Smooth muscle cell of the brain vasculature (primary cell): ENCODE data around the gene RAP1A.
A peak's percentile ranks its signal among the peaks of the same experiment; 100 is the strongest.
"Not testable (repeated sequence)": the region's sequence is repeated elsewhere in the genome, so short reads cannot be mapped to it uniquely, and the experiment has no call there.

Experiments
- DNase-seq: peaks from one replicate; pipeline ENCODE4 v3.0.0-alpha.2; 2012; ENCODE audit warnings: low read depth, low spot score

Gene RAP1A

DNA sequence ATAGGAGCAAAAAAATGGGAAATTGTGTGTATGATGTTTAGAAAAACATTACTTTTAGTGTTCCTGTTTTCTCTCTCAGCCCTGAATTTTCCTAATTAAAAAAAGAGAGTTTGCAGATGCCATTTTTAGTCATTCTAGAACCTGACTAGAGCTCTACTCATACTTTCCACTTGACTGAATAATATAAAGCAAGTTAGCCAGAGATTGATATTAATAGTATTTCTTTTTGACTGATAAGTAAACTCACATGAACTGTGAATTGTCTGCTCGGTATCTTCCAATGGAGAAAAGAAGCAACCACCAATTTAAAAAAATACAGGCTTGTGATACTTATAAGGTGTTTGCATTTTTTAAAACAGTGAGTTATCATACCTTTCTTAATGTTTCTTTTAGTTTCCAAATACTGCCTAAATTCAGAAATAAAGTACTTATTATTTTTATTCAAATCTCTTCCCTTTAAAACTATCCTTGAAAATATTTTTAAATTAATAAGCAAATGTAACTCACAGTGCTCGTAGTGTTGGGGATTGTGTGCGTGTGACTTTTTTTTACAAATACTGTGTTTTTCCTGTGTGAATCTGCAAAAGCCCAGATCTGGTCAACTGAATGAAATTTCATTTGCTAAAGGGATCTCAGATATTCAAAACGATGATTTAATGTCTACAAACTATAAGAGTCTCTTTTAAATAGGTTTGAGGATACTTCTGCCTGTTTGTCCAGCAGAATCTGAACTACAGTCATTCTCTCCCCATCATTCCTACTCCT lies 9.8 kb downstream of the RAP1A start:
- DNase-seq = no peak

DNA sequence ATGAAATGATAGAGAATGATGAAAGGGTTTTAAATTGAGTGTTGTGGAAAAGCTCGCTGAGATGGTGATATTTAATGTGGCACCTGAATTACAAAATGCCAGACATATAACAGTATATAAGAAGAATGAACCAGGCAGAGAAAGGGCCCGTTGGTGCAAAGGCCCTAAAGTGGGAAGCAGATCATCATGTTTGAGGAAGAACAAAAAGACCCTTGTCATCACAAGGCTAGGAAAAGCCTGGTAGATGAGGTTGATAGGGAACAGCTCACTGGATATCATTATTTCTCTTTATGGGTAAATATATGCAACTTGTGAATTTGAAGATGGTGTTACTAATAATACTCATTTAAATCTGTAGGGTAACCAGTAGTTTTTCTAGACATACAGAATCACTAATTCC lies 11.0 kb downstream of the RAP1A start:
- DNase-seq = no peak

DNA sequence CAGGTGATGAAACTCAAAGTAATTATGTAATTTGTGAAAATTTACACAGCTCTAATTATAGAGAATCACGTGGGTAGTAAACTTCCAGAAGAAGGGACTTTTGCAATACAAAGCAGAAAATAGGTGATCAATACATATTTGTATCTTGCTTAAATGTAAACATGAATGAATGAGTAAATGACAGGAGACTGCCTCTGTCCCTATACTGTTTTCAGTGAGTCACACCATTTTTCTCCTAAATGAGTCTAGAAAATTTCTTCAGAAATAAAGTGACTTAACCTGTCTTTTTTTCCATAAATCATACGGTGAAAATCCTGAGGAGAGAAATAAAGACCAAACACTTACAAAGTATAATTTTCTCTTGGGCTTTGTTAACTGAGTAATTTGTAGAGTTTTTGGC lies 11.9 kb downstream of the RAP1A start:
- DNase-seq = no peak

DNA sequence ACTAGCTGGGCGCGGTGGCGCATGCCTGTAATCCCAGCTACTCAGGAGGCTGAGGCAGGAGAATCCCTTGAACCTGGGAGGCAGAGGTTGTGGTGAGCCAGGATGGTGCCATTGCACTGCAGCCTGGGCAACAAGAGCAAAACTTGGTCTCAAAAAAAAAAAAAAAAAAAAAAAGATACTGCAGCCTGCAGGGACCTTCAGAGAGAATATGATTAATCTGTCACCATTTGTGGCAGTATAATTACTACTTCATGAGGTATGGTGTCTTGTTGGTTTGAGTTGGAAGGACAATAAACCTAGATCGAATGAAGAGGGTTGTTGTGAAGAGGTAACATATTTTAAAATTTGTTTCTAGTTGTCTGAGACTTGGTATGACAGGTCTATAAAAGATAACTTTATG lies 13.2 kb downstream of the RAP1A start:
- not testable (repeated sequence) for DNase-seq

DNA sequence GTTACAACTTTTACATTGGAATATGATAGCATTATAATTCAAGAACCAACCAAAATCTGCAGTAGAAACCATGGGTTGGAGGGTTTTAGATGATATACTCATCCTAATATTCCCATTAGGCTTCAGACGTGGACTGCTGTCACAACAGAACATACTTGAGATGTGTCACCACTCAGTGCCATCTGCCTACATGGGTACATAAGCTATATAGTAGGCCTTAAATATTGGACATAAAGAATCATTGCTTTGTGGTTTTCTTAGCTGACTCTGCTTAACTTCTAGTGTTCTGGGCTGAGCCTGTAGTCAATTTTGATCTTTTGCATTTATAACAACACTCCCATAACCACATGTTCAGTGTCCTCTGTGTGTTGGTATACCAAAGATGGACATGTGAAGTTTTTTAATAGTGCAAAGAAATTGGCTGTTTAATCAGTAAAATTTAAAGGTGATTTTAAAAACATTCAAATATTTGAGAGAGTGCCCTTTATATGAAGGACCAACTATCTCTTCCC lies 14.2 kb downstream of the RAP1A start:
- DNase-seq = no peak

DNA sequence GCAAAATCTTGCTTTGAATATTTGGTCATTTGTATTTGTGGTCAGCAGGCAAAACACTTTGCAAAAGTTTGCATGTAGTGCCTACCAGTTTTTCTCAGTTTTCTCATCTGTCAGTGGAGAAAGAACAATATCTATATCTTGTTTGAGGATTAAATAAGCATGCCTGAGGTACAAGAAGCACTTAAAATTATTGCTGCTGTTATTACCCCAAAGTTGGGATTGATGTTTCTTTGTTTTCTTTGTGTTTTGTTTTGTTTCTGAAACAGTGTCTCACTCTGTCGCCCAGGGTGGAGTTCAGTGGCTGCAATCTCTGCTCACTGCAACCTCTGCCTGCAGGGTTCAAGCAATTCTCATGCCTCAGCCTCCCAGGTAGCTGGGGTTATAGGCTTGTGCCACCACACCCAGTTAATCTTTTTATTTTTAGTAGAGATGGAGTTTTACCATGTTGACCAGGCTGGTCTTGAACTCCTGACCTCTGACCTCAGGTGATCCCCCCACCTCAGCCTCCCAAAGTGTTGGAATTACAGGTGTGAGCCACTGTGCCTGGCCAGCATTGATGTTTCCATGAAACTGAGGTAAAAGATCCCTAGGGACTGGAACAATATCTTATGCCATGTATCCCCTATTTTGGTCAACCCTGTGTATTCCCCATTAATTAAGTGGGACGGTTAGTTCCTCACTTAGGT lies 15.9 kb downstream of the RAP1A start:
- no peak for DNase-seq

DNA sequence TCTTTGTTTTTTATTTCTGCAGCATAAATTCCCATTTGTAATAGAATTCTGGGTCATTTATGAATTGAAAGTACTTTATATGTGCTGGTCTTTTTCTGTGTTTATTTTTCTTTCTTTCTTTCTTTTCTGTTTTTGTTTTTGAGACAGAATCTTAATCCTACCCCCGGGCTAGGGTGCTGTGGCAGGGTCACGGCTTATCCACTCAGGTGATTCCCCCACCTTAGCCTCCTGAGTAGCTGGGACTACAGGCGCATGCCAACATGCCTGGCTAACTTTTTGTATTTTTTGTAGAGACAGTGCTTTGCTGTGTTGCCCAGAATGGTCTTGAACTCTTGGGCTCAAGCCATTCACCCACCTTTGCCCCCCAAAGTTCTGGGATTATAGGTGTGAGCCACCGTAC lies 18.7 kb downstream of the RAP1A start:
- no peak for DNase-seq

DNA sequence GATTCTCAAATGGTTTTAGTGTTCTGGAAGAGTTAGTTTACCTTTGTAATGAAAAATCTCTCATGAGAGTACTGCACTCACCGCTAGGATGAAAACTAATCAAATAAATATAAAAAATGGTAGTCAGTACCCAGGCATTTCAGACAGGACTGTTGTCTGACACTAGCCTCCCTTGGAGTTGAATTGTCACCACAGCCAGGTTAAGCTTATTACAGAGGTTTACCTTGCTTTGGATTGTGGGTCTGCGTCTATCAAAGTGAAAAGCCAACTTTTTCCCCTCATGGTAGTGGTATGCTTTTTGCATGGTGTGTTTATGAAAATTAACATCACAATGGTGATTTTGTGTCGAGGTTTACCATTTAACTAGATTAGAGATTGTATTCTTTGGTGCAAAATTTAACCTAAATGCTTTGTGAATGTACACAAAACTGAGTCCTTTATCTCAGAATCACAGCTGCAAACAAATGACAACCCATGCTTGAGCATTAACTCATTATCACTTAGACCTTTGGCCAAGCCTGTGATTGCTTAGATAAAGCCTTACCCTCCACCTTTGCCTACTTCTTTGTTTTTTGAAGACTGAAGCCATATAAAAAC lies 20.1 kb downstream of the RAP1A start:
- no peak for DNase-seq

DNA sequence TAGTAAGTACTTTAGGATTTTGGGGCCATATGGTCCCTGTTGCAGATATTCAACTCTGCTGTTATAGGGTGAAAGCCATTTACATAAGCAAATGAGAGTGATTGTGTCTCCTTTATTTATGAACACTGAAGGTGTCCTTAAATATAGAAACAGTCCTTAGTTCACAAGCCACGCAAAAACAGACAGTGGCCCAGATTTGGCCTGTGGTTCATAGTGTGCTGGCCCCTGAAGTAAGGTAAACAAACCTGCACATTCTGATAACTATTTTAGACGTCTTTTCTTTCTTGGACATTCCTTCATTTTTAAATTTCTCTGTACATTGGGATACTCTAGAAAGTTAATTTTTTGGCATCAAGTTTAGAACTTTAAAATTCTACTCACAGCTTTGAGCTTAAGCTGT lies 23.5 kb downstream of the RAP1A start:
- no peak for DNase-seq

DNA sequence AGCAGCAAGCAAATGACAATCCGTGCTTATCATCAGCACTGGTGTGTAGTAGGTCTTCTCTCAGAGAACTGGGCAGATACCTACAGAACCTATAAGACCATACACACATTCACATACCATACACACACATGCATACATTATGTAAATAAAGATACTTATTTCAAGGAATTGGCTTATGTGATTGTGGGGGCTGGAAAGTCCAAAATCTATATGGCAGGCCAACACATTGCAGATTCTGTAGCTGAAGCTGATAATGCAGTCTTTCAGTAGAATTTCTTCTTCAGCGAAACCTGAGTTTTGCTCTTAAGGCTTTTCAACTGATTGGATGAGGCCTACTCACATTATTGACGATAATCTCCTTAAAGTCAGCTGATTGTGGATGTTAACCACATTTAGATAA lies 24.1 kb downstream of the RAP1A start:
- no peak for DNase-seq

DNA sequence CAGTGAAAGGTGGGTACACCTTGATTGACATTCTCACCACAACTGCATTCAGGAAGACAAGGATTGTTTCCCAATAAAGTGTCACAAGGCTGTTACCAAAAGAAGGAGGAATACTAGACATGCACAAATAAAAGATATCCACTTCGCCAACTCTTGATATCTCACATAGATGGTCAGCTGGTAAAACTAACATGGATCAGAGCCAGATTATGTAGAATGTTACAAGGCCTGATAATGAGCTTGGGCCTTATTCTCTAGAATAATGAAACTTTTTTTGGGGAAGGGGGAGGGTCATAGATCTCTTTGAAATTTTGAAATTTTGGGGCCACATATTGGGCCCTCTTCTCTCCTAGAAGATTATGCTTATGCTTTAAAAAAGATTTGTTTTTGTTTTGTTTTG lies 24.9 kb downstream of the RAP1A start:
- DNase-seq = no peak

DNA sequence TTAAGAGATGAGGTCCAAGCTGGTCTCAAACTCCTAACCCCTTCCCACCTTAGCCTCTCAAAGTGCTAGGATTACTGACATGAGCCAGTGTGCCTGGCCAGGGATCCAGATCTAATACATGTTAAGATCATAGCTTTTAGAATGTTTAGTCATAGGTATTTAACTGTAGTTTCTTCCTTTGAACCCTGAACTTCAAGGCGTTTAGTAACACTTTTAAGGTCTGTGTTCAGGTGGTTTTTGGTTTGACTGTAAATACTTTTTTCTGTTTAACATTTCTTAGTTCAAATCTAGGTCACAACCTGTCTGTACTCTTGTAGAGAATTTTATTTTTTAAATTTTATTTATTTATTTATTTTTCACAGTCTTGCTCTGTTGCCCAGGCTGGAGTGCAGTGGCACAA lies 28.1 kb downstream of the RAP1A start:
- DNase-seq = no peak

DNA sequence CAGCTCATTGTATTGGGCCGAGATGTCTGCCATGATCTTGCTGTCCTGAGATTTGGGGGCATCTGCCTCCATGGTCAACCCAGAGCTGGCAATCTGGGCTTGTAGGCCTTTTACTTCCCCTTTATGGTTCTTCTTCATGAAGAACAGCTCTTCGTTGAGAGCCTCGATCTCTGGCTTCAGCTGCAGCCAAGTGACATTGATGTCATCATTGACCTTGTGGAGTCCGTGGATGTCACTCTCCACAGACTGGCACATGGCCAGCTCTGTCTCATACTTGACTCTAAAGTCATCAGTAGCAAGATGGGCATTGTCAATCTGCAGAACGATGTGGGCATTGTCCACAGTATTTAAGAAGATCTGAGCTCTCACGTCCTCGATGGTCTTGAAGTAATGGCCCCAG lies 29.2 kb downstream of the RAP1A start:
- no peak for DNase-seq

DNA sequence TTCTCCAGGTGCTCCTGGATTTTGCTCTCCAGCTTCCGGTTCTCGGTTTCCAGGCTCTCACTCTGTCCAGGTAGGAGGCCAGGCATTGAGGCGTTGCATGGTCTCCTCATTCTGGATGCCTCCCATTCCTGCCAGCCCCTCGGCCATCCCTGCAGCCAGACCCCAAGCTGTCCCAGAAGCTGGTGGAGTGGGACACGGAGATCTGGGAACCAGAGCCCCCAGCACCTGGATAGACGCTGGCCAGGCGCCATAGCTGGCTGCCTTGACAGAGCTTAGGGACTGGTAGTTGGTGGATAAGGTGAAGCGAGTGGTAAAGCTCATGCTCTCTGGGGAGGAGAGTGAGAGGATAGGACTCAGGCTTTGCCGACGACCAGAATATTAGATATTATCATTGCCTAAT lies 29.6 kb downstream of the RAP1A start:
- DNase-seq = no peak

DNA sequence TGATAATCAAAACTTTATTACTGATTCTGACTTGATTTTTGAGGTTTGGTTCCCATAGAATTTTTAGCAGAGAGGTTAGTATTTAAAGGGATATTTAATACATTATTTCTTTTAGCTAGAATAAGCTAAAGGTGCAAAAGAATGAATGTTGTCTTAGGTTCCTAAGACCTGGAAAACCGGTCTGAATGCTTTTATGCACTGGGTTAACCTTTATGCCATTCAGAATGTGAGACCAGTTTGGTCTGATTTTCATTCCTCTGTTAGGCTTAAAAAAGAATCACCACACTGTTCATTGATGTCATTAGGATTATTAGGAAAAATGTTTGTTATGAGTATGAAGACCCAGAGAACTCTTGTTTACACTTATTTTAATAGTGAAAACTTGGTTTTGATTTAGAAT lies 30.1 kb downstream of the RAP1A start:
- DNase-seq = no peak

DNA sequence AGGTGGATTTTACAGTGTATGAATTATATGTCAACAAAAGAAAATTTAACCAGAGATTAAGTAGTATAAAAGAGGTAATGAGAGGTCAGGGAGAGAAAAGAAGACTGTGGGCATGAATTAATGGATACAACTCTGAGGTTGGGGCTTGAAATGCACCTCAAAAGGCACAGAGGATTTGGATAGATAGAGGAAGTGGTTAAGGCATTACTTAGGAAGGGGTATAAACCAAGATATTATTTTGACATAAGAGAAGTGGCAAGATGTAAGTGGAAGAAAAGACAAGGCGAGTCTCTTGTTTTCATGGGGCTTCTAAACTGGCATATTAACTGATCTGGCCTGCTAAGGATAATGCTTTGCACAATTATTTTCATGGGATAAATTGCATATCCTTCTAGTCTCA lies 34.1 kb downstream of the RAP1A start:
- DNase-seq = no peak

DNA sequence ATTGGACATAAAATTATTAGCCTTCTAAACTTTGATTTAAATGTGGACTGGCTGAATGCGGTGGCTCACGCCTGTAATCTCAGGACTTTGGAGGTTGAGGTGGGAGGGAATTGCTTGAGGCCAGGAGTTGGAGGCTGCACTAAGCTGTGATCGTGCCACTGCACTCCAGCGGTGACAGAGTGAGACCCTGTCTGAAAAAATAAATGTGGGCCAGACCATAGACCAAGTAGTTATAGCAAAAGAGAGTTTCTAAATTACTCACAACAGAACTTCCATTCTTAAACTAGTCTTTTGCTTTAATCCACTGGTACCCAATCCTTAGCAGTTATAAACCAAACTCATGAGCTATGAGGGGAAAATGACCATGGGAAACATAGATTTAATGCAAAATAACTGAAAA lies 35.2 kb downstream of the RAP1A start:
- no peak for DNase-seq

DNA sequence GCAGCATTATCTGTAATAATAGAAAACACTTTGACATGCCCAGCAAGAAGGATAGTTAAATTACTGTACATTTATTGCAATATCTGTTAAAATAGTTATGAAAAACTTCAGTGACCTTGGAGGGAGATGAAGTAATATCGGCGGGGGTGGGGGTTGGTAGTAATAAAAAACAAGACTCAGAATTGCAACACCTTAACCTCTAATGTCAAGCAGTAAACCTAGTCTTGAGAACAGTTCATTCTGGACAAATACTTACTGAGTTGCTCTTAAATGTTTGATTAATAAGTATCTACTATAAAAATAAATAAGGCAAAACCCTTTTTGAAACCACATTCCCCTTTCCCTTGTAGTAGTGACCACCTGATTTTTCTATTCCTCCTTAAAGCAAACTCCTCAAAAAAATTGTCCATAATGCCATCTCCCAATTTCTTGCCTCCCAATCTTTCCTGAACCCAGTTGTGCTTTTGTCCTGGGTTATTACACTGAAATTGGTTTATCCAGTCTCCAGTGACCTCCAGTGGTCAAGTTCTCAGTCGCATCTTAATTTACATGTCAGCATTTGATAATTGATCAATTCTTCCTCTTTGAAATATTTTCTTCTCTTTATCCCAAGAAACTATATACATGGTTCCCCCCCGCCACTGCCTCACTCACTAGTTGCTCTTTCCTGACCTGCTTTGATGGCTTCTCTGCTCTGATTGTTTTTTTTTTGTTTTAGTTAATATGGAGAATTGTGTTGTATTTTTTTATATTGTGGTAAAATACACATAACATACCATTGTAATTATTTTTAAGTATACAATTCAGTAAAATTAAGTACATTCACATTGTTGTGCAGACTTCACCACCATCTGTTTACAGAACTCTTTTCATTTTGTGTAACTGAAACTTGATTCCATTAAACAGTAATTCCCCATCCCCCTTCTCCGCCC lies 36.8 kb downstream of the RAP1A start:
- DNase-seq = peak; percentile 29

DNA sequence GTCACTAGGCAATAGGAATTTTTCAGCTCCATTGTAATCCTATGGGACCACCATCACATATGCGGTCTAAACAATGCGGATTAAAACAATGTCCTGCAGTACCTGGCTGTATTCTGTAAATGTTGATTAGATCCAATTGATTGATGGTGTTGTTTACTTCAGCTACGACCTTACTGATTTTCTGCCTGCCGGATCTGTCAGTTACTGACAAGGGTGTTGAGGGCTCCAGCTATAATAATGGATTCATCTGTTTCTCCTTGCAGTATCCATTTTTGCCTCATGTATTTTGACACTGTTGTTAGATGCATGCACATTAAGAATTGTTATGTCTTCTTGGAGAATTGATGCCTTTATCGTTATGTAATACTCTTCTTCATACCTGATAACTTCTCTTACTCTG lies 39.0 kb downstream of the RAP1A start:
- DNase-seq = no peak

DNA sequence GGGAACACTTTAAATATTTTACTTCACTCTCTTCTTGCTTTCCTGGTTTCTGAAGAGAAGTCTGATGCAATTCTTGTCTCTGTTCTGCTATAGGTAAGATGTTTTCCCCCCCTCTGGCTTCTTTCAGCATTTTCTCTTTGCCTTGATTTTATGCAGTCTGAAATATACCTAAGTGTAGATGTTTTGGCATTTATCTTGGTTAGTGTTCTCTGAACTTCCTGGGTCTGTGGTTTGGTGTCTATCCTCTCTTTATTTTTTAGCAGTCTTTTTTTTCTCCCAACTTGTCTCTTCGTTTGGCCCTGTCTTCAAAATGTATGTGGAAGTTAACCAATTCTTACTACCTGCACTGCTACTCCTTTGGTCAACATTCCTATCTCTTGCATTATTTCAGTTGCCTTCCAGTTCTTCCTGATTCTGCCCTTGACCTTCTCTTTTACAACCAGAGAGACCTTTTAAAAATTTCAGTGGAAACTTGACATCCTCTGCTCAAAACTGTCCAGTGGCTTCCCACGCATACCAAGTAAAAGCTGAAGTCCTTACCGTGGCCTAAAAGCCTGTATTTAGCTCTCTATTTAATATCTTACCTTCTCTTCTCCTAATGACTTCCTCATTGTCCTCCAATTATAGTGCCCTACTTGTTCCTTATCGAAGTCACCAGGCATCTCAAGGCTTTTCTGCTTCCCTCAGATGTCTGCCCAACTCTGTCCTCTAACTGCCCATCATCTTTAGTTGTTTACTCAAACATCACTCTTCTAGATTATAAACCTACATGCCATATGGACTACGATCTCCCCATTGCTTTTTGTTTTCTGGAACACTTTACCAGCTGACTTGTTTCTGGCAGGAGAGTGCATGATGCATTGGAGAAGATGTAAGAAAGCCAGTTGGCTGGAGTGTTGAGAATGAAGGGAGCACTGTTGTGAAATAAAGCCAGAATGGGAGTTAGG lies 40.9 kb downstream of the RAP1A start:
- no peak for DNase-seq

DNA sequence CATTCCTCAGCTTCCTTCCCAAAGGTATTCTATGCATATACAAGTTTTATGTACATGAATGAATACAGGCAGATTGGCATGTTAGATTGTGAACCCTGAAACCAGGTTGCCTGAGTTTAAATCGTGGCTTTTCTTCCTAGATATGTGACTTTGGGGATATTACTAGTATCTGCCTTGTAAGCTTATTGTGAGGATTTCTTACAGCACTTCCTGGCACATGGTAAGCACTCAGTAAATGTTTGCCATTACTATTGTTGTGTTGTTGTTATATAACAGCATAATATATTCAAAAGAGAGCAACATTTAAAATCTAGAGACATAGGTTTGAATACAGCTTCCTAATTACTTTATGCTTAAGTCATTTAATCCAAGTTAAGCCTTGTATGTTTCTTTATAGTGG lies 45.1 kb downstream of the RAP1A start:
- DNase-seq = no peak
